B cell (primary cell): Measurements from ENCODE around the gene ITCH. TPM values are rescaled to one million over a fixed set of nuclear protein-coding genes. Genes with fewer than 3 reads are reported as not detected.

Source experiments
- ATAC-seq: fragments of 200-7000 bp; cut with Tn5 transposase; one replicate; pipeline ENCODE4 v1.10.0; 2021; ENCODE audit warnings: low read depth, mild to moderate bottlenecking, moderate number of reproducible peaks, moderate library complexity
- CTCF ChIA-PET: fragments of 350-600 bp; sonication (Branson Sonifier 250); formaldehyde crosslinking; loops from one replicate; lab custom pipeline; 2021; ENCODE audit warnings: antibody characterized with exemption, inconsistent platforms; lab: Charles Lee
- POLR2A ChIA-PET: fragments of 350-600 bp; sonication (Branson Sonifier 250); formaldehyde crosslinking; loops from one replicate; lab custom pipeline; 2021; ENCODE audit warnings: antibody characterized with exemption; lab: Charles Lee
- DNase-seq: peaks from one replicate; pipeline ENCODE4 v3.0.0; 2013
- H2AFZ ChIP-seq: 2 replicates; pipeline ENCODE4 v1.6.1; 2012; ENCODE audit warnings: mild to moderate bottlenecking, low read depth, low read length; ENCODE audit not compliant: insufficient read depth, poor library complexity, severe bottlenecking
- H3K27ac ChIP-seq, 2 donors: 1 replicate in 1 of 2; 2 replicates in 1 of 2; pipeline ENCODE4 v1.5.1; 2012 to 2013; ENCODE audit warnings: low read length in 2 of 2, mild to moderate bottlenecking in 2 of 2, moderate library complexity in 1 of 2
- H3K27me3 ChIP-seq, 4 experiments: fragments of 200-600 bp in 1 of 4; sonication (generic) in 1 of 4; replicated peaks in 1 of 4; 1 replicate in 2 of 4; 2 replicates in 2 of 4; pipeline versions ENCODE4 v1.6.1 to v1.7.0; 2013 to 2016; ENCODE audit warnings: low read length in 3 of 4, mild to moderate bottlenecking in 2 of 4, mixed read lengths in 1 of 4, moderate library complexity in 1 of 4; ENCODE audit not compliant: insufficient read depth in 4 of 4, control insufficient read depth in 3 of 4; ENCODE audit errors: control extremely low read depth in 1 of 4
- H3K36me3 ChIP-seq, 2 experiments: replicated peaks in 1 of 2; 1 replicate in 1 of 2; 2 replicates in 1 of 2; pipeline versions ENCODE4 v1.6.1 to v1.7.1; 2013; ENCODE audit warnings: low read length in 1 of 2; ENCODE audit not compliant: insufficient read depth in 2 of 2, control insufficient read depth in 1 of 2; ENCODE audit errors: control extremely low read depth in 1 of 2, extremely low read depth in 1 of 2
- H3K4me1 ChIP-seq, 2 donors: fragments of 200-600 bp in 1 of 2; sonication (generic) in 1 of 2; 1 replicate in 1 of 2; 2 replicates in 1 of 2; pipeline versions ENCODE4 v1.5.1 to v1.6.1; 2013 to 2017; ENCODE audit warnings: low read length in 2 of 2; ENCODE audit not compliant: control insufficient read depth in 2 of 2, insufficient read depth in 2 of 2
- H3K4me2 ChIP-seq: replicated peaks from 2 replicates; pipeline ENCODE3; 2012; ENCODE audit warnings: mild to moderate bottlenecking, low read depth, low read length; ENCODE audit not compliant: poor library complexity, severe bottlenecking
- H3K4me3 ChIP-seq, 5 experiments: fragments of 200-600 bp in 1 of 5; sonication (generic) in 1 of 5; 1 replicate in 3 of 5; 2 replicates in 2 of 5; pipeline versions ENCODE4 v1.5.1 to v1.7.0; 2011 to 2016; ENCODE audit warnings: low read length in 4 of 5, mild to moderate bottlenecking in 4 of 5, low read depth in 2 of 5, control low read depth in 1 of 5, moderate library complexity in 1 of 5; ENCODE audit not compliant: insufficient read depth in 1 of 5; ENCODE audit errors: control extremely low read depth in 1 of 5, extremely low read depth in 1 of 5
- H3K79me2 ChIP-seq: fragments of 200-600 bp; sonication (generic); one replicate; pipeline ENCODE4 v1.6.0; 2016; ENCODE audit warnings: low read length; ENCODE audit not compliant: control insufficient read depth, insufficient read depth
- H3K9ac ChIP-seq: fragments of 200-600 bp; sonication (generic); 2 replicates; pipeline ENCODE4 v1.6.1; 2017; ENCODE audit warnings: mild to moderate bottlenecking, low read length, moderate library complexity
- H3K9me3 ChIP-seq, 3 donors: one replicate each; pipeline versions ENCODE4 v1.6.1 to v1.7.1; 2013; ENCODE audit warnings: low read length in 2 of 3; ENCODE audit not compliant: control insufficient read depth in 2 of 3, insufficient read depth in 1 of 3; ENCODE audit errors: control extremely low read depth in 1 of 3
- H4K20me1 ChIP-seq: 2 replicates; pipeline ENCODE4 v1.6.0; 2012; ENCODE audit warnings: mild to moderate bottlenecking, low read length; ENCODE audit not compliant: insufficient read depth, control insufficient read depth, poor library complexity, severe bottlenecking
- H3K27ac Mint-ChIP-seq: one replicate; pipeline ENCODE4 v1.8.0; 2021; ENCODE audit warnings: mixed read lengths
- H3K27me3 Mint-ChIP-seq: one replicate; pipeline ENCODE4 v1.8.0; 2021; ENCODE audit warnings: mixed read lengths
- H3K4me1 Mint-ChIP-seq: one replicate; pipeline ENCODE4 v1.8.0; 2021; ENCODE audit warnings: mixed read lengths
- H3K4me3 Mint-ChIP-seq: one replicate; pipeline ENCODE4 v1.8.0; 2021; ENCODE audit warnings: mixed read lengths
- H3K9me3 Mint-ChIP-seq: one replicate; pipeline ENCODE4 v1.8.0; 2022; ENCODE audit warnings: mixed read lengths; ENCODE audit not compliant: insufficient read depth
- CTCF ChIP-seq: fragments of 200-600 bp; IDR thresholded peaks from one replicate; pipeline ENCODE4 v1.8.0; 2022; ENCODE audit warnings: antibody characterized with exemption, mild to moderate bottlenecking
- EZH2 ChIP-seq: IDR thresholded peaks from 2 replicates; pipeline ENCODE4 v1.6.1; 2012; ENCODE audit warnings: borderline replicate concordance, low read depth, mild to moderate bottlenecking, moderate library complexity, low read length; ENCODE audit not compliant: insufficient read depth, poor library complexity, severe bottlenecking
- WGBS: methylation state at CpG from one replicate; pipeline ENCODE4 v1.1.5; 2013; ENCODE audit warnings: missing lambda C conversion rate; ENCODE audit not compliant: insufficient coverage; 5-methylcytosine and 5-hydroxymethylcytosine counted together
- intact Hi-C: fragments of 100-400 bp; cut with micrococcal nuclease; formaldehyde crosslinking; loops from one replicate; pipeline ENCODE4 v1.10.0; 2022
- polyA plus RNA-seq: library from polyadenylated mRNA; depleted of rRNA; stranded (reverse); fragments of >200 nt; gene quantifications from 2 replicates; pipeline ENCODE4 v1.2.3, GENCODE V29; 2012
- total RNA-seq, 2 donors: library from RNA; stranded (reverse); fragments of 120-200 nt in 1 of 2; gene quantifications; 1 replicate in 1 of 2; 2 replicates in 1 of 2; pipeline versions ENCODE4 v1.2.3 to v1.2.4, GENCODE V29; 2013 to 2022

The ITCH gene
- total and polyA plus RNA-seq, 2 donors (not counting 1 experiment from before 2014, with no cell fraction given), result 10.0 to 110 TPM

DNA sequence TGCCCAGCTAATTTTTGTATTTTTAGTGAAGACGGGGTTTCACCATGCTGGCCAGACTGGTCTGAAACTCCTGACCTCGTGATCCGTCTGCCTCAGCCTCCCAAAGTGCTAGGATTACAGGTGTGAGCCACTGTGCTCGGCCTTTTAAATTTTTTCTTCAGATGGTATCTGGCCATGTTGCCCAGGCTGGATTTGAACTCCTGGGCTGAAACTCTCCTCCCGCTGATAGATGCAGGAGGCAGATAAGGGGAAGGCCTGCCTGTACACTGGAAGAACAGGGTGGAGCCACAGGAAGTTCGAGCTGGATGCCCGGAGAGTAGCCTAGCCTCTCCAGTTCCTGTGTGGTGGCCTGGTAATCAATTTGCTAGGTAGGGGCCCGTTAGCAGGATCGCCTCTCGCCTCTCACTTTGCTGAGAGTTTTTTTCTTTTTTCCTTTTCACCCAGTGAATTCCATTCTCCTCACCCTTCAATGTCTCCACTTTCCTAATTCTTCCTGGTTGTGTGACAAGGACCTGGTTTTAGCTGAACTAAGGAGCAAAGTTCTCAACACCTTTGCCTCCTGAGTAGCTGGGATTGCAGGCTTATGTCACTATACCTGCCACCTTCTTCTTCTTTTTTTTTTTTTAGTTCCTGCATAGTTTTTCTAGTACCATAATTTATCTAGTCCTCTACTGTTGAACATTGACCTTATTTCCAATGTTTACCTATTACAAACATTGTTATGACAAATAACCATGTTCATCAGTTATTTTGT is 19.4 kb upstream of the ITCH start:
- no peak overlapping the region for H3K9ac ChIP-seq
- H3K27me3 ChIP-seq, result no peaks in the 10 kb centered on the region
- DNase-seq (no peak), ATAC-seq (no peak)
- intact Hi-C loops, result no loop called here
- no peak overlapping the region for H3K4me2 ChIP-seq
- Mint-ChIP-seq H3K27me3 (no peaks in the 10 kb centered on the region), H3K9me3 (no peaks in the 10 kb centered on the region), H3K27ac (no peak overlapping the region), H3K4me3 (no peak overlapping the region), H3K4me1 (peaks cover 6% of the 10 kb centered on the region)
- H3K4me3 ChIP-seq, result no peak overlapping the region
- no peaks in the 10 kb centered on the region for H3K9me3 ChIP-seq
- H2AFZ ChIP-seq, result no peak overlapping the region
- H3K36me3 ChIP-seq, result no peaks in the 10 kb centered on the region
- no peak overlapping the region for H3K27ac ChIP-seq
- POLR2A ChIA-PET, result no interaction called here
- H3K4me1 ChIP-seq, result peaks cover 3 to 8% of the 10 kb centered on the region in 2 donors
- TF ChIP-seq CTCF, result no peak
- no peak for TF ChIP-seq EZH2
- H3K79me2 ChIP-seq, result no peaks in the 10 kb centered on the region
- 89% methylated on average over 7 of the region's 10 CpGs for WGBS
- H4K20me1 ChIP-seq, result no peaks in the 10 kb centered on the region
- CTCF ChIA-PET, result no interaction called here

GRCh38 chr20:34344238-34344637 is 18.8 kb upstream of the ITCH start:
- TF ChIP-seq CTCF (no peak), EZH2 (no peak)
- ATAC-seq (no peak), DNase-seq (no peak)
- H3K27ac ChIP-seq, result no peak overlapping the region
- Mint-ChIP-seq H3K9me3 (no peaks in the 10 kb centered on the region), H3K27me3 (no peaks in the 10 kb centered on the region), H3K4me1 (peaks cover 6% of the 10 kb centered on the region), H3K27ac (no peak overlapping the region), H3K4me3 (no peak overlapping the region)
- intact Hi-C loops, result no loop called here
- H3K27me3 ChIP-seq, result no peaks in the 10 kb centered on the region
- no peak overlapping the region for H3K4me3 ChIP-seq
- WGBS, result 100% methylated on average over 1 of the region's 5 CpGs
- H3K79me2 ChIP-seq, result no peaks in the 10 kb centered on the region
- no peaks in the 10 kb centered on the region for H3K9me3 ChIP-seq
- ChIA-PET CTCF (no interaction called here), POLR2A (no interaction called here)
- no peak overlapping the region for H3K4me2 ChIP-seq
- no peak overlapping the region for H2AFZ ChIP-seq
- no peak overlapping the region for H3K9ac ChIP-seq
- peaks cover 3 to 5% of the 10 kb centered on the region in 2 donors for H3K4me1 ChIP-seq
- H4K20me1 ChIP-seq, result no peaks in the 10 kb centered on the region
- no peaks in the 10 kb centered on the region for H3K36me3 ChIP-seq
